Measurements from ENCODE around the gene COG4.

The COG4 gene

DNA sequence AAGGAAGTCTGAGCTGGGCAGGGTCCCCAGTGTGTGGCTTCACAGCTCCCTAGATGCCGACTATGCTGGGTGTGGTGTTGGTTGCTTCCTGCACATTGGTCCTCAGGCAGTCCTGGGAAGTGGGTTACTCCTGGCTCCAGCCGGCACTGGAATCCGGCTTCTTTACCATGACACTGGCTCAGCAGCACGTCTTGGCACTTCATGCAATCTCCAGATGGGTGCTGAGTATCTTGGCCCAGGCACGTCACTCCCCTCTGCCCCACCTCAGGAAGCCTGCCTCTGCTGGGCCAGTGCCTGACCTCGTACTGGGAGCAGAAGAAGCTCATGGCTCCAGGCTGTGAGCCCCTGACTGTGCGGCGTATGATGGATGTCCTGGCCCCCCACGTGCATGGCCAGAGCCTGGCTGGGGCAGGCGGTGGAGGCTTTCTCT lies 44.4 kb downstream of the COG4 start:
- Histone ChIP-seq H3K27ac (ENCODE audit: low read length) (no peak overlapping the region), H3K9ac (ENCODE audit: low read depth, low read length) (no peak overlapping the region), H3K79me2 (ENCODE audit: insufficient read depth, low read length) (no peaks in the 10 kb centered on the region), H3K4me1 (ENCODE audit: insufficient read depth, low read length) (no peaks in the 10 kb centered on the region), H4K20me1 (ENCODE audit: insufficient read depth, low read length) (no peaks in the 10 kb centered on the region; the same call in 1 of the 2 replicates), H3K4me2 (ENCODE audit: insufficient read depth, low read length) (no peak overlapping the region), H3K27me3 (ENCODE audit: insufficient read depth, low read length, poor library complexity) (no peaks in the 10 kb centered on the region), H3K4me3 (ENCODE audit: low read depth in 1 of 2, low read length in 2 of 2) (no peak overlapping the region), H3K9me3 (ENCODE audit: insufficient read depth, low read length, severe bottlenecking) (no peaks in the 10 kb centered on the region), H2AFZ (ENCODE audit: low read depth, low read length) (no peak overlapping the region), H3K36me3 (ENCODE audit: insufficient read depth, low read length) (peaks cover 62% of the 10 kb centered on the region)
- no peak for TF ChIP-seq EZH2 (IDR thresholded peaks at IDR 0.05; ENCODE audit: borderline replicate concordance, low read depth, low read length, severe bottlenecking)
- TF ChIP-seq, protein P1, sequence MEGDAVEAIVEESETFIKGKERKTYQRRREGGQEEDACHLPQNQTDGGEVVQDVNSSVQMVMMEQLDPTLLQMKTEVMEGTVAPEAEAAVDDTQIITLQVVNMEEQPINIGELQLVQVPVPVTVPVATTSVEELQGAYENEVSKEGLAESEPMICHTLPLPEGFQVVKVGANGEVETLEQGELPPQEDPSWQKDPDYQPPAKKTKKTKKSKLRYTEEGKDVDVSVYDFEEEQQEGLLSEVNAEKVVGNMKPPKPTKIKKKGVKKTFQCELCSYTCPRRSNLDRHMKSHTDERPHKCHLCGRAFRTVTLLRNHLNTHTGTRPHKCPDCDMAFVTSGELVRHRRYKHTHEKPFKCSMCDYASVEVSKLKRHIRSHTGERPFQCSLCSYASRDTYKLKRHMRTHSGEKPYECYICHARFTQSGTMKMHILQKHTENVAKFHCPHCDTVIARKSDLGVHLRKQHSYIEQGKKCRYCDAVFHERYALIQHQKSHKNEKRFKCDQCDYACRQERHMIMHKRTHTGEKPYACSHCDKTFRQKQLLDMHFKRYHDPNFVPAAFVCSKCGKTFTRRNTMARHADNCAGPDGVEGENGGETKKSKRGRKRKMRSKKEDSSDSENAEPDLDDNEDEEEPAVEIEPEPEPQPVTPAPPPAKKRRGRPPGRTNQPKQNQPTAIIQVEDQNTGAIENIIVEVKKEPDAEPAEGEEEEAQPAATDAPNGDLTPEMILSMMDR (IDR thresholded peaks at IDR 0.05; ENCODE audit: borderline replicate concordance, extremely low read depth, low read length, poor library complexity, severe bottlenecking), result no peak
- ATAC-seq (ENCODE audit: insufficient read depth, low read depth), result no peak
- no peak for DNase-seq

DNA sequence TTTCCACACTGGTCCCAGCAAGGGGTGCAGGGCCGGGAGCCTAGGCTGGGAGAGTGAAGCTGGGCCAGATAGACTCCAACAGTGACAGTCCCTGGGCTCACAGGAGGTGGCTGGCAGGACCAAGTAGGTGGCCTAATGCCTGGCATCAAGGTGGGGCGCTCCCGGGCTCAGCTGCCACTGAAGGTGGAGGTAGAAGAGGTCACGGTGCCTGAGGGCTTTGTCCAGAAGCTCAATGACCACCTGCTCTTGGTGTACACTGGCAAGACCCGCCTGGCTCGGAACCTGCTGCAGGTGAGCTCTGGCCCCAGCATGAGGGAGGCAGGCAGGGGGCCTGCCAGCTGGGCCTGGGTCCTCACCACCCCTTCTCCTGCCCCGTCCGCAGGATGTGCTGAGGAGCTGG lies 45.2 kb downstream of the COG4 start:
- Histone ChIP-seq H3K27me3 (ENCODE audit: insufficient read depth, low read length, poor library complexity) (no peaks in the 10 kb centered on the region), H3K9me3 (ENCODE audit: insufficient read depth, low read length, severe bottlenecking) (no peaks in the 10 kb centered on the region), H3K36me3 (ENCODE audit: insufficient read depth, low read length) (peaks cover 58% of the 10 kb centered on the region), H3K4me2 (ENCODE audit: insufficient read depth, low read length) (no peak overlapping the region), H3K4me1 (ENCODE audit: insufficient read depth, low read length) (no peaks in the 10 kb centered on the region), H4K20me1 (ENCODE audit: insufficient read depth, low read length) (no peaks in the 10 kb centered on the region; the same call in 1 of the 2 replicates), H3K79me2 (ENCODE audit: insufficient read depth, low read length) (no peaks in the 10 kb centered on the region), H3K27ac (ENCODE audit: low read length) (no peak overlapping the region), H3K9ac (ENCODE audit: low read depth, low read length) (no peak overlapping the region), H3K4me3 (ENCODE audit: low read depth in 1 of 2, low read length in 2 of 2) (no peak overlapping the region), H2AFZ (ENCODE audit: low read depth, low read length) (no peak overlapping the region)
- ATAC-seq (ENCODE audit: insufficient read depth, low read depth) (no peak), DNase-seq (no peak)
- no peak for TF ChIP-seq EZH2 (IDR thresholded peaks at IDR 0.05; ENCODE audit: borderline replicate concordance, low read depth, low read length, severe bottlenecking)
- TF ChIP-seq, protein P1 (IDR thresholded peaks at IDR 0.05; ENCODE audit: borderline replicate concordance, extremely low read depth, low read length, poor library complexity, severe bottlenecking), result no peak

DNA sequence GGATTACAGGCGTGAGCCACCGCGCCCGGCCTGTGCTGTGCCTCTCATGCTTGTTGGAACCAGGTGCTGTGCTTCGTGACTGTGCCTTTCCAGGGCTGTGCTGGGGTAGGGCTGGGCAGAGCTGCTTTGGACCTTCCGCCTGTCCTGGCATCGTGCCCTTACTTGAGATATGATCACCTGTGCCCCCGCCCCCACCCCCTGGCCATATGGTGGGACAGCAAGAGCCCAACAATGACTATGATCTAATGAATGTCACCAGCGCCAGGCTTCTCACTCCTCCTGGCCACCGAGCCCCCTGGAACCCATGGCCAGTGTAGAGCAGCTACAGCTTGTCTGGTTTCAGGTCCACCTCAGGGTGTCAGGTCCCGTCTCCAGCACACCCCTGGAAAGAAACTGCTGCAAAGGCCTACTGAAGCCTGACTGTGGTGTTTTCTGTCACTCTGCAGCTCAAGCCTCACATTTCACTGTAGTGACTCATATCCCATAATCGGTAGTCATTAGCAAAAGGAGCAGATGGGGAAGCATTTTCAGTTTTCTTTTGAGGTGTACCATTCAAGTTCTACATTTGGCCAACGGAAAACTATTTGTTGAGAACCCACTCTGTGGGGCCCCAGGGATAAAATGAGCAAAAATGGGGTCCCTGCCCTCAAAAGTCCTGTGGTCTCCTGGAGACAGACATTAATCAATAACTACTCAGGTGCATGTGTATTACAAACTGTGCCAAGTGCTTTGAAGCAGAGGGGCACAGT lies 46.9 kb downstream of the COG4 start:
- Histone ChIP-seq H3K4me1 (ENCODE audit: insufficient read depth, low read length) (no peaks in the 10 kb centered on the region), H2AFZ (ENCODE audit: low read depth, low read length) (no peak overlapping the region), H3K4me3 (ENCODE audit: low read depth in 1 of 2, low read length in 2 of 2) (no peak overlapping the region), H3K79me2 (ENCODE audit: insufficient read depth, low read length) (no peaks in the 10 kb centered on the region), H4K20me1 (ENCODE audit: insufficient read depth, low read length) (no peaks in the 10 kb centered on the region; the same call in 1 of the 2 replicates), H3K9me3 (ENCODE audit: insufficient read depth, low read length, severe bottlenecking) (no peaks in the 10 kb centered on the region), H3K27me3 (ENCODE audit: insufficient read depth, low read length, poor library complexity) (no peaks in the 10 kb centered on the region), H3K4me2 (ENCODE audit: insufficient read depth, low read length) (no peak overlapping the region), H3K27ac (ENCODE audit: low read length) (no peak overlapping the region), H3K9ac (ENCODE audit: low read depth, low read length) (no peak overlapping the region), H3K36me3 (ENCODE audit: insufficient read depth, low read length) (peaks cover 46% of the 10 kb centered on the region)
- TF ChIP-seq EZH2 (IDR thresholded peaks at IDR 0.05; ENCODE audit: borderline replicate concordance, low read depth, low read length, severe bottlenecking), result no peak
- TF ChIP-seq, protein P1 (IDR thresholded peaks at IDR 0.05; ENCODE audit: borderline replicate concordance, extremely low read depth, low read length, poor library complexity, severe bottlenecking), result no peak
- no peak for DNase-seq
- ATAC-seq (ENCODE audit: insufficient read depth, low read depth), result no peak
